Parathyroid adenoma (tissue), 2 donors: ENCODE results near the gene DBET.
"Not testable (repeated sequence)": the region's sequence is repeated elsewhere in the genome, so short reads cannot be mapped to it uniquely, and the experiment has no call there.

ENCODE experiments used
- H2AFZ ChIP-seq: fragments of 300-600 bp; sonication (generic); one replicate; pipeline ENCODE4 v1.7.0; 2017; ENCODE audit warnings: antibody characterized with exemption, mild to moderate bottlenecking
- H3K27ac ChIP-seq: fragments of 300-600 bp; sonication (generic); one replicate; pipeline ENCODE4 v1.7.0; 2017
- H3K27me3 ChIP-seq: fragments of 300-600 bp; sonication (generic); one replicate; pipeline ENCODE4 v1.7.0; 2017; ENCODE audit warnings: low read length; ENCODE audit not compliant: control insufficient read depth, insufficient read depth
- H3K36me3 ChIP-seq: fragments of 300-600 bp; sonication (generic); one replicate; pipeline ENCODE4 v1.7.0; 2017; ENCODE audit warnings: low read length; ENCODE audit not compliant: control insufficient read depth, insufficient read depth
- H3K4me1 ChIP-seq: fragments of 300-600 bp; sonication (generic); one replicate; pipeline ENCODE4 v1.7.0; 2017; ENCODE audit warnings: control low read depth
- H3K4me2 ChIP-seq: fragments of 300-600 bp; sonication (generic); one replicate; pipeline ENCODE4 v1.7.0; 2017; ENCODE audit warnings: low read length
- H3K4me3 ChIP-seq: fragments of 300-600 bp; sonication (generic); one replicate; pipeline ENCODE4 v1.7.0; 2017; ENCODE audit warnings: low read depth, low read length
- H3K79me2 ChIP-seq: fragments of 300-600 bp; sonication (generic); one replicate; pipeline ENCODE4 v1.7.0; 2017; ENCODE audit warnings: control low read depth
- H3K9ac ChIP-seq: fragments of 300-600 bp; sonication (generic); one replicate; pipeline ENCODE4 v1.7.0; 2017; ENCODE audit warnings: mild to moderate bottlenecking
- H3K9me3 ChIP-seq: fragments of 300-600 bp; sonication (generic); one replicate; pipeline ENCODE4 v1.7.0; 2017; ENCODE audit warnings: low read length; ENCODE audit not compliant: control insufficient read depth
- TF ChIP-seq, protein P1 (sequence below): fragments of 300-600 bp; sonication (generic); IDR thresholded peaks from one replicate; pipeline ENCODE4 v1.7.0; 2017; ENCODE audit warnings: antibody characterized with exemption, mild to moderate bottlenecking
- donor health status: primary hyperparathyroidism.

Gene DBET

DNA sequence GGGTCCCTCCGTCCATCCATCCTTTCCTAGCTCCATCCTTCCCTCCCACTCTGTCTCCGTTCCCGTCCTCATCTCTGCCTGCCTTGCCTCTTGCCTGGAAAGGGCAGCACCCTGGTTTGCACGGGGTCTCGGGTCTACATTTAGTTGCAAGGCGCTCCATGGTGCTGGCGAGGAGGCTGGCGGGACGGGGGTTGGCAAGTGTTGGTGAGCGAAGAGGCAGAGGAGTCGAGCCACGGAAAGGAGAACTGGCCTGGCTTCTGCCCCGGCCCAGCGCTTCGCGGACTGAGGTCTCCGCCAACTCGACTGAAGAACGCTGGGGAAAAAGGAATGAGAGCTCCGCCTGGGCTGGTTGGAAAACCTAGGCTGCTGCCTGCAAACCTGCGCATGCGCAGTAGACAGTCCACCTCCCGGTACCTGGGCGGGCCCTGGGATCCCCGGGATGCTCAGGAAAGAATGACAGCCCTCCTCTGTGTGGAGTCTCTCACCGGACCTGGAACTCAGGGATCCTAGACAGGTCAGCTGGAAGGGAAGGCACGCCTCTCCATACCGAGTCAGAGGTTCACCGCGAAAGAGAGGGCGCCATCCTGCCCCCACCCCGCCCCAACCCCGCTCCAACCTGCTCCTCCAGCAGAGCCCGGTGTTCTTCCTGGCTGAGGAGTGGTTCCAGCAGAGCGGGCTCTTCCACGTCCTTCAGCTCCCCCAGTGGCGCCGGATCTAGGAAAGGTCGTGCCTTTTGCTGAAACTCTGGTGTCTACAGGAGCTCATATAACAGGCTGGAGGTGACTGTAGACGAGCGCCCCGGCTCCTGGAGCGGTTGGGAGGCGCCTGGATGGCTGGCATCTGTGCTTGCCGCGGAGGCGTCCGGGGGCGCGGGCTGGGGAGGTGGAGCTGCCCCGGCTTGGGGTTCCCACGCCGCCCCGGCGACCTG is 43.2 kb upstream of the DBET start:
- H3K27ac ChIP-seq = no peak overlapping the region
- H3K4me2 ChIP-seq = peak overlapping the region; percentile 67
- H3K36me3 ChIP-seq = no peaks in the 10 kb centered on the region
- peak overlapping the region; percentile 62 for H2AFZ ChIP-seq
- peaks cover 11% of the 10 kb centered on the region for H3K27me3 ChIP-seq
- H3K79me2 ChIP-seq = no peaks in the 10 kb centered on the region
- H3K9ac ChIP-seq = no peak overlapping the region
- no peaks in the 10 kb centered on the region for H3K4me1 ChIP-seq
- TF ChIP-seq, protein P1, sequence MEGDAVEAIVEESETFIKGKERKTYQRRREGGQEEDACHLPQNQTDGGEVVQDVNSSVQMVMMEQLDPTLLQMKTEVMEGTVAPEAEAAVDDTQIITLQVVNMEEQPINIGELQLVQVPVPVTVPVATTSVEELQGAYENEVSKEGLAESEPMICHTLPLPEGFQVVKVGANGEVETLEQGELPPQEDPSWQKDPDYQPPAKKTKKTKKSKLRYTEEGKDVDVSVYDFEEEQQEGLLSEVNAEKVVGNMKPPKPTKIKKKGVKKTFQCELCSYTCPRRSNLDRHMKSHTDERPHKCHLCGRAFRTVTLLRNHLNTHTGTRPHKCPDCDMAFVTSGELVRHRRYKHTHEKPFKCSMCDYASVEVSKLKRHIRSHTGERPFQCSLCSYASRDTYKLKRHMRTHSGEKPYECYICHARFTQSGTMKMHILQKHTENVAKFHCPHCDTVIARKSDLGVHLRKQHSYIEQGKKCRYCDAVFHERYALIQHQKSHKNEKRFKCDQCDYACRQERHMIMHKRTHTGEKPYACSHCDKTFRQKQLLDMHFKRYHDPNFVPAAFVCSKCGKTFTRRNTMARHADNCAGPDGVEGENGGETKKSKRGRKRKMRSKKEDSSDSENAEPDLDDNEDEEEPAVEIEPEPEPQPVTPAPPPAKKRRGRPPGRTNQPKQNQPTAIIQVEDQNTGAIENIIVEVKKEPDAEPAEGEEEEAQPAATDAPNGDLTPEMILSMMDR = no peak
- H3K4me3 ChIP-seq = peak overlapping the region; percentile 28
- no peaks in the 10 kb centered on the region for H3K9me3 ChIP-seq

DNA sequence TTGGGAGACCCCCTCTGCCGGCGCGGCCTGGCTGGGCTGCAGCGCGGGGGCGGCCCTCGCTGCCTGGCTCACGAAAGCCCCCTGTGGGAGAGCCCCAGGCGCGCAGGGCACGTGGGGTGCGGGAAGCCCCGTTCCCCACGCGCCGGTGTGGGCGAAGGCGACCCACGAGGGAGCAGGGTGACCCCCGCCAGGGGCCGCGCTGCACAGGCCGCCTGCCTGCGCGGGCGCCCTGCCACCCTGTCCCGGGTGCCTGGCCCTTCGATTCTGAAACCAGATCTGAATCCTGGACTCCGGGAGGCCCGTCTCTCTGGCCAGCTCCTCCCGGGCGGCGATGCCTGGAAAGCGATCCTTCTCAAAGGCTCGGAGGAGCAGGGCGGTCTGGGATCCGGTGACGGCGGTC is 42.3 kb upstream of the DBET start:
- H3K27ac ChIP-seq, H3K4me1 ChIP-seq, H3K4me2 ChIP-seq, H3K4me3 ChIP-seq, H3K36me3 ChIP-seq, H2AFZ ChIP-seq, H3K9ac ChIP-seq, H3K9me3 ChIP-seq, H3K79me2 ChIP-seq: not testable (repeated sequence)
- peaks cover 11% of the 10 kb centered on the region for H3K27me3 ChIP-seq

DNA sequence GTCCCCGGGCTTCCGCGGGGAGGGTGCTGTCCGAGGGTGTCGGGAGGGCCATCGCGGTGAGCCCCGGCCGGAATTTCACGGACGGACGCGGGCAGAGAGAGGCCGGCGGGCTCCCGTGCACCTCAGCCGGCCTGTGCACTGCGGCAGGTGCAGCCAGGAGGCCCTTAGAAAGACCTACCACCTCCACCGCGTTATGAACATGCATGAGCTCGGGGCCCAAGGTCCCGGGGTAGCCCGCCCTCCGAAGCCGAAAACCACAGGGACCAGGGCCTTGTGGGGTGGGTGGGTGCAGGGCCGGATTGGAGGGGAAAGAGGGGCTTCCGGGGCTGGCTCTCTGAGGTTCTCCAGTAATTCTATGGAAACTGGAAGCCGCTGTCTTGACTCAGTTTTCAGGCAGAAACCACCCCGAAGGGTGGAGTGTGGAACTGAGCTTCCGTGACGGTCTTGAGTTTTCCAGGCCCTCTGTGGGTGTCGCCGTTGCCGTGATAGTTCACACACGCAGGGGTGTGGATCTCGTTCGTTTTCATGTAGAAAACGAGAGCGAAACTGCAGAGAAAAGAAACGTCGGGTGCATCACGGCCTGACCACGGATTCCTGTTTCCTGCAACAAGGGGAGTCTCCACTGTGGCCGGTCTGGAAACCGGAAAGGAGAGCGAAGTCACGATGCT is 41.6 kb upstream of the DBET start:
- not testable (repeated sequence) for H3K4me2 ChIP-seq, H3K9me3 ChIP-seq, H3K79me2 ChIP-seq, H3K4me1 ChIP-seq, H2AFZ ChIP-seq, H3K27me3 ChIP-seq, H3K27ac ChIP-seq, H3K9ac ChIP-seq, H3K36me3 ChIP-seq
- peak overlapping the region; percentile 23 for H3K4me3 ChIP-seq

DNA sequence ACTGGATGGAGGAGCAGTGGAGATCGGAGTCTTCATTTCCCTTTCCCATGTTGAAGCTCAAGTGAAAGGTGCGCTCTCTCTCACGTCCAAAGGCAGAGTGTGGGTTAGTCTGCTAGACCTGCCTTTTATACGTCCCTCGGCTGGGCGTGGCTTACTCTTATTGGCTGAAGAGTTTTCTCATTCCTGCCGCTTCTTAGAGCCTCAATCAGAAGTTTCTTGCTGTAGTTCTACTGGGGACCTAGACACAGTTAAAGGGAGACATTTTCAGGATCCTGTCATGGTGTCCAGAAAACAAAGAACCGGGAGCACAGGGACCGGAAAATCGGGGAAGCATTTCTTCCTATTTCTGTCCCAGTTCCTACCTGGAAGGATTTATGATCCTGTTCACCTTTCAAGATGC is 37.1 kb upstream of the DBET start, which contains the start of gene FRG2:
Gene FRG2, minus strand, starts transcription at position 101 of the 400 bp plus-strand sequence. Its CDS starts 52 bp downstream, at position 49.
- not testable (repeated sequence) for H3K4me2 ChIP-seq, H2AFZ ChIP-seq, H3K4me3 ChIP-seq, H3K9ac ChIP-seq, H3K36me3 ChIP-seq, H3K4me1 ChIP-seq, H3K79me2 ChIP-seq, H3K27me3 ChIP-seq, H3K27ac ChIP-seq, H3K9me3 ChIP-seq

DNA sequence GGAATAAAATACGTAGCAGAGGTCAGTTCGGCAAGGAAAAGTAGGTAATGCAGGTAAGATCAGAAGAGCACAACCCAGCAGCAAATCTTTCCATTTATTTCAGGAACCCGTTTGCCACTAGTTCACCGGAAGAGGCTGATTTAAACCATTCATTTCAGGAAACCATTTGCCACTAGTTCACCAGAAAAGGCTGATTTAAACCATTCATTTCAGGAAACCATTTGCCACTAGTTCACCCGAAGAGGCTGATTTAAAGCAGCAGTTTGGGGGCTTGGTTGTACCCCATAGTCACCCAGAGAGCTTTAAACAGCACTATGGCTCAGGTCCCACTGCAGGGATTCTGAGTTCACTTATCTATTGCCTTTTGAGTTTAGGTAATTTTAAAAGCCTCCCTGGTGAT is 33.0 kb upstream of the DBET start:
- not testable (repeated sequence) for H3K4me3 ChIP-seq, H2AFZ ChIP-seq, H3K27me3 ChIP-seq, H3K4me2 ChIP-seq, H3K79me2 ChIP-seq, H3K27ac ChIP-seq, H3K4me1 ChIP-seq, H3K9me3 ChIP-seq, H3K9ac ChIP-seq, H3K36me3 ChIP-seq

DNA sequence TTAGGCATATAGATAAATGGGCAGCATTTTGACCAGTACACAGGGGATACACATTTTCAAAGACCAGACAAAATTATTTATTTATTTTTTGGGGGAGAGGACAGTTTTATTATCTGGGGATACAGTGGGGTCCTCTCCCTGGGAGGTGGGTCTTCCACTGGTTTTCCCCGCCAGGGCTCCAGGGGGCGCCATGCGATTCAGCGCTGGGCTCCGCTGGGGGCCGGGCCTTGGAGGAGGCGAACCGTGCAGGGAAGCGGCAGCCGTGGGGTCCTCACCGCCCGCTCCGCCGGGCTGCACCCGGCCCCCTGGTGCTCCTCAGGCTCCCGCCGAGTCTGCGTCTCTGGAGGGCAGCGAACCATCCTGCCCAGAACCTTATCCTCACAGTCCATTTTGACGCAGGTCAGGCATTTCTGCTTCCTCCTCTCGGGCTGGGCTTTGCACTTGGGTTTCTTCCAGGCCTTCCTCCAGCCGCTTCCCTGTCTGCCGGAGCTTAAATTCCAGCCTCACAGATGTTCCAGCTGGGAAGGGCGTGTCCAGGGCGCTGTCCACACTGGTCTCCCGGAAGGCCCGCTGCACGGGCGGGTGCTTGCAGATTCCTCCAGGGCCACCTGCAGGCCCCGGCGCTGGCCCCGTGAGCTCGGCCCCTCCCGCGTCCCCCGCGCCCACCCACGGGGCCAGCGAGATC is 26.5 kb upstream of the DBET start:
- H2AFZ ChIP-seq, H3K4me1 ChIP-seq, H3K9ac ChIP-seq, H3K4me3 ChIP-seq, H3K27ac ChIP-seq, H3K79me2 ChIP-seq, H3K4me2 ChIP-seq, H3K9me3 ChIP-seq, H3K27me3 ChIP-seq, H3K36me3 ChIP-seq: not testable (repeated sequence)

DNA sequence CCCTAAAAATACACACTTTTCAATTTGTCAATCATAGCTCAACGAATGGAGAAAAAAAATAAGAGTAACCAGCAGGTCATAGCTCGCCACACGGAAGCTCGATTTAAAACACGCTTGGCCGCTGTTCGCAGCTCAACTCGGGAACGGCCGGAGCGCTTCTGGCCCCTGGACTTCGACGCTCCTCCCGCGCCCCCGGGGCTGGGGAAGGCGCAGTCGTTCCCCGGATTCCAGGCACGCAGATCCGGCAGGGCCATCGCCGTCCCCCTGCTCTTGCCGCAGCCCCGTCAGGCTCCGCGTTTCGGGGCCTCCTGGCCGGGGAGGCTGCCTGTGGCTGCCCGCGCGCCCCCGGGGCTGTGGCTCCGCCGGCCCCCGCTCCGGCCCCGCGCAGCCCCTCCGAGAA is 23.4 kb upstream of the DBET start:
- not testable (repeated sequence) for H3K4me1 ChIP-seq, H3K9ac ChIP-seq, H3K27me3 ChIP-seq, H2AFZ ChIP-seq, H3K36me3 ChIP-seq, H3K27ac ChIP-seq, H3K79me2 ChIP-seq, H3K9me3 ChIP-seq, H3K4me3 ChIP-seq, H3K4me2 ChIP-seq

DNA sequence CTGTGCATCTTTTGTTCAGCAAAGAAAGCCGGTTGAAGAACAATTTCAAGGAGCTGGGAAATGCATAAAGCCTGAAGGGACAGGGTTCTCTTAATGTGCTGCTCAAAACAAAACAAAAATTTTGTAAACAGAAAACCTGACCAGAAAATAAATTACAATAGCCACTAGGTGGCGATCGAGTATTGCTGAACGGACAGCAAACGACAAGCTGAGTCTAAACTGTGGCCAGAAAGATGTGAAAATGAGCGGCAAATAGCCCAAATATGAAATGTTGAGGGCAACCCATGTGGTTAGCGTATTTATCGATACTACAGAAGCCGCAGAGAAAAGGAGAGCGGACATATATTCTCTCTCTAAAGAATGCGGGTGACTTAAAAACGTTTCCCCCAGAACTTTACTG is 16.7 kb upstream of the DBET start:
- H3K79me2 ChIP-seq = not testable (repeated sequence)

DNA sequence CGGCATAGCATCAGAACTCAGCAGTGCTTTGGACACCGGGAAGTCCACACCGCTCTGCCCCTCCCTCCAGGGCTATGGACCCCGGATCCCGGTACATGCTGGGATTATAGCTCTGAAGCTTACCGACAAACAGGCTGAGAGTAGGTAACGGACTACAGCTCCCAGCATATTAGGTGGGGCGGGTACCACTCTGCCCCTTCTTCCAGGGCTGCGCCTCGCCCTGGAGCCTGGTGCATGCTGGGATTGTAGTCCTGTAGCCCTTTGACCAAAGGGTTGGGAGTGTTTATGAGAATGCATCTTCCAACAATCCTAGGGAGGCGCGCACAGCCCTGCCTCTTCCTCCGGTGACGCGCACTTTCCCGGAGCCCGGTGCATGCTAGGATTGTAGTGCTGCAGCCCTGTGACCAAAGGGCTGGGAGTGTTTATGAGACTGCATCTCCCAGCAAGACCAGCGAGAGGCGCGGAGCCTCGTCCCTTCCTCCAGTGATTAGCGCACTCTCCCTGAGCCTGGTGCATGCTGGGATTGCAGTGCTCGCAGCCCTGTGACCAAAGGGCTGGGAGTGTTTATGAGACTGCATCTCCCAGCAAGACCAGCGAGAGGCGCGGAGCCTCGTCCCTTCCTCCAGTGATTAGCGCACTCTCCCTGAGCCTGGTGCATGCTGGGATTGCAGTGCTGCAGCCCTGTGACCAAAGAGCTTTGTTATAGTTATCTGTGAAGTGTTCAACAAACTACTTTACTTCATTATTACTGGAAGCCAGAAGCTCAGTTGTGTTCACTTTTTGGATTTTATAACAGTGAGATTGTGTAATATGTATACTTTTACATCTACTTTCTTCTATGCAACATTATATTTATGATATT is 14.7 kb upstream of the DBET start:
- not testable (repeated sequence) for H3K4me3 ChIP-seq, H2AFZ ChIP-seq, H3K27me3 ChIP-seq, H3K27ac ChIP-seq, H3K79me2 ChIP-seq, H3K36me3 ChIP-seq, H3K9me3 ChIP-seq, H3K4me2 ChIP-seq, H3K4me1 ChIP-seq, H3K9ac ChIP-seq

More for the DNA sequence above, 16.7 kb upstream of the DBET start:
- not testable (repeated sequence) for H3K9ac ChIP-seq, H3K4me3 ChIP-seq, H3K4me1 ChIP-seq, H3K36me3 ChIP-seq, H3K27ac ChIP-seq, H3K27me3 ChIP-seq, H3K9me3 ChIP-seq, H3K4me2 ChIP-seq, H2AFZ ChIP-seq
